H54 (cell line): ENCODE measurements around the gene KAT2A.
A peak's percentile ranks its signal among the peaks of the same experiment; 100 is the strongest.
"Not testable (repeated sequence)": the region's sequence is repeated elsewhere in the genome, so short reads cannot be mapped to it uniquely, and the experiment has no call there.

Experiments used
- DNase-seq: peaks from one replicate; pipeline ENCODE4 v3.0.0; 2011; ENCODE audit warnings: low spot score, mixed read lengths; ENCODE audit not compliant: insufficient read length
- FAIRE-seq: peaks from 3 replicates; lab custom pipeline; 2011; peaks lifted over from hg19 to GRCh38; lab: Jason Lieb, UNC
- POLR2A ChIP-seq: IDR thresholded peaks from 2 replicates; pipeline ENCODE4 v1.6.1; 2011; ENCODE audit warnings: low read depth, mild to moderate bottlenecking, low read length

Gene KAT2A

DNA sequence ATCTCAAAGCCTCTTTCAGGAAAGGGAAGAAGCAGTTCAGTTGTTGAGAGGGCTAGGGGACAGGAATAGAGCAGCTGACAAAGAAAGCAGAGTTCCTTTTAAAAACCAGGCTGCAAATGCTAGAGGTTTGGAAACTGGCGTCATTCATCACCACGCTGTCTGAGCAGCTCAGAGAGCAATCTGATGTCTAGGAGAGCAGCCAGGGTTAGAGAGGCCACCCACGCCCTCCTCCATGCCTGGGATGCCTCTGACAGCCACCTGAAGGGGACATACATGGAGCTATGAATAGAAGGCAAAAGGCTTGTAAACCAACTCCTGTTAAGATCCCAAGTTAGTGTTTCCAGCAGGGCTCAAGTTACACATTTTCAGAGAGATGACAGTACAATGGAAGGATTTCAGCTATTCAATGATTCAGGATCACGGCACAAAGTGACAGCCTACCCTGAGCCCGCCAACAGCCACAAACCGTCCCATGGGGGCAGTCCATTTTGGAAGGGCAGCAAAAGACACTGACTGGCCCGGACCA lies 21.3 kb upstream of the KAT2A start:
- no peak for DNase-seq
- no peak for FAIRE-seq
- no peak for TF ChIP-seq POLR2A

DNA sequence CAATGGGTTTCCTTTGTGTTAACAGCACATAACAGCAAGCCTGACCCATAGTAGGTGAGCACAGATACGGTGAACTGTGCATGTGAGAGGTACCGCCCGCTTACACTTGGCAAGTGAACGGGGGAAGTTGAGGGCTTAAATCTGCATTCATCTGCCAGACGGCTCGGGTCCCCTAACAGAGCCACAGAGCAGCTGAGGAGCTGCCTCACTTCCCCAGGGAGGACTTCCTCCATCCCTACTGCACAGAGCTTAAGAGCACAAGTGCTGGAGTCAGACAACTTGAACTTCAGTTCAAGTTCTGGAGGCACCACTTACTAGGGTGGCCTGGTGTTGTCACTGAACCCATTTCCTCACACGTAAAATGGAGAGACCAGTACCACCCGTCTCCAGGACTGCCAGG lies 20.2 kb upstream of the KAT2A start:
- FAIRE-seq = no peak
- DNase-seq = no peak
- TF ChIP-seq POLR2A = no peak

DNA sequence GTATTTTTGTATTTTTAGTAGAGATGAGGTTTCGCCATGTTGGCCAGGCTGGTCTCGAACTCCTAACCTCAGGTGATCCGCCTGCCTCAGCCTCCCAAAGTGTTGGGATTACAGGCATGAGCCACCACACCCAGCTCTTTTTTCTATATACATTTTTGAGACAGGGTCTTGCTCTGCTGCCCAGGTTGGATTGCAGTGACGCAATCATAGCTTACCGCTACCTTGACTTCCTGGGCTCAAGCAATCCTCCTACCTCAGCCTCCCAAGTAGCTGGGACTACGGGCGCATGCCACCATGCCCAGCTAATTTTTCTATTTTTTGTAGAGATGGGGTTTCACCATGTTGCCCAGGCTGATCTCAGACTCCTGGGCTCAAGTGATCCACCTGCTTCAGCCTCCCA lies 19.5 kb upstream of the KAT2A start:
- not testable (repeated sequence) for DNase-seq, FAIRE-seq

DNA sequence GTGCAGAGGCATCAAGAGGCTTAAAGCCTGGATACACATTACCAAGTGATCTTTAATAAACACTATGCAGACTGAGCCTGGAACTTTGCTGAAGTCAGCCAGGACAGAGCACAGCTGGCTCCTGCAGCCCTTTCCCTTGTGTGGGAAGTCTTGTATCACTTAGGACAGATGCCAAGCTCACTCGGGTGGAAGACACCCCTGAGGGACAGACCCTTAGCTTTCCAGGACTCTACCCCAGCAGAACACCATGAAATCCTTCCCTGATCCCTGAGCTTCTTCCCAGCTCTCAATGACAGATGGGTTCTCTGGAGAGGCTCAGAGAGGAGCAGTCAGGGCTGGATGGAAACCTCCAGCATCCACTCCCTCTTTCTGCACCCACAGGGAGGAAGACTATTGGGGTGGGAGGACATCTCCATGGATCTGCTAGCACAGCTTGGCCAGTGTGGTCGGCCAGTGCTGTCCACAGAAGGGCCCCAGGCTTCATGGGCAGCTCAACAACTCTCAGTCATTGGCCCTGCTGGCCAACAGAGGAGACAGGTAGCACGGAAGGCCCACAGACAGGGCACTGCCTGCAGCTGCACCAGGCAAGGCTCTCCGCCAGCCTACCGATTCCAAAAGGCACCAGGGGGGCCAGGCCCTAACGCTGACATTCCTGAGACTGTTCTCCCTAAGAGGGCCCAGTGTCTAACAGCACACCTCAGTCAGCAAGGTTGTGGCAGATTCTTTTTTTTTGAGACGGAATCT lies 17.8 kb upstream of the KAT2A start:
- no peak for DNase-seq
- no peak for TF ChIP-seq POLR2A
- FAIRE-seq = no peak

DNA sequence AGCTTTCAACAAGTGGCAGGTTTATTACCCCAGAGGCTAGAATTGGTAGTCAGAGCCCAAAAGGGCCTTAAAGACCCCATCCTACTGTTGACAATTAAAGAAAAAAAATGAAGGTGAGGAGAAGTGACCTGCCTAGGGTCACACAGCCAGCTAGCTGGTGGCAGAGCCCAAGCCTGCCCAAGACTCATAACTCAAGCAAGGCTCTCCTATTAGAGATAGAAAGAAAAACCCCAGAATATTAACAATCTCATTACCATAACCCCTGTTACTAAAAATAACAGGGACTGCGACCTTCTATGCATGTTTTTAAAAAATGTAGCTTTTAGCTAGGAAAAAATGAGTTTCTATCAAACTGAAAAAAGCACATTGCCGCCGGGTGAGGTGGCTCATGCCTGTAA lies 15.5 kb upstream of the KAT2A start:
- no peak for FAIRE-seq
- no peak for DNase-seq
- no peak for TF ChIP-seq POLR2A

DNA sequence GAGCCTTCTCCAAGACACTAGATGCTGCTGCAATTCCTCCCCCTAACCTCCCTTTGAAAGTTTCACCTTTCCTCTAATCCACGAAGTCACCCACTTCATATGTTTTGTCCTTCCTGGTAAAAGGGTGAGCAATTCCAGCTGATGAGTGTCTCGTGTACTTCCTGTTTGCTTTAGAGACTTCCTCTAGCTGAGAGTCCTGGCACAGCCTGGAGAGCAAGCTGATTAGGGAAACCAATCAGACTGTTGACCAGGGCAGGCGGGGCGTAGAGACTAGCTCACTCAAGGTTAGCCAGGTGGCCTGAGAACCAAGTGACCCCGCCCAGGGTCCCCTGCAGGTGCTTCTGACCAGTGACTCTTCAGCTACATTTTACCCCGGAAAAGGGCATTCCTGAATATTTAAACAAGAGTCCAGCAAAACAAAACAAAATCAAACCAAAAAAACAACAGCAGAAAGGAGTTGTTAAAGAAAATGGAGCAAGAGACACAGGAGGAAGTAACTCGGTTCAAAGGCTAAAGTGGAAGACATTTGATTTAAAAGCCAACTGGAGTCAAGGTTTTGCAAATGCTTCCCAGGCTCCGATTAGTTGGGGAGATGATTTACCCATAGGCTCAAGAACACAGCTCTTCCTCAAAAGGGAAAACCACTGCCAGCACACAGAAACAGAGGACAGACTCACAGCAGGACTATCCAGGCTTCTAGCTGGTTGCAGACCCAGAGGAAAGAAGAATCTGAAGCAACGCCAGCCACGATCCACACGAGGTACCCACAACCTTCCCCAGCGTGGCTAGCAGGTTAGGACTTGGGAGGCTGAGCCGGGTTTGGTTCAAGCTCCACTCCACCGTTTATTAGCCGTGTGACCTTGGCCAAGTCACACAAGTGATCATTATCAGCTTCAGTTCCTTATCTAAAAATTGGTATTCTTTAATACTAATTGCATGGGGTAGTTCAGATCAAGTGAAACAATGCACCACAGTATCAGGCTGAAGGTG lies 14.8 kb upstream of the KAT2A start:
- peak; percentile 79 for DNase-seq
- FAIRE-seq = no peak

DNA sequence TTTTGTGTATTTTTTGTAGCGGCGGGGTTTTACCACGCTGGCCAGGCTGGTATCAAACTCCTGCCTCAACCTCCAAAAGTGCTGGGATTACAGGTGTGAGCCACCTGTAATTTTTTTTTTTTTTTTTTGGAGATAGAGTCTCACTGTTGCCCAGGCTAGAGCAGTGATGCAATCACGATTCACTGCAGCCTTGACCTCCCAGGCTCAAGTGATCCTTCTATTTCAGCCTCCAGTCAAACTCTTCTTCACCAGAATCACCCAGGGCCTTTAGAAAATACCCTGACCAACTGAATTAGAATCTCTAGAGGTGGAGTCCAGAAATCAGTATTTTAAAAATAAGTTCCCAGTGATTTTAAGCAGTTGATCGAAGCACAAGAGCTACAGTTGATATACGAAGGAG lies 14.0 kb upstream of the KAT2A start:
- FAIRE-seq (no peak), DNase-seq (no peak)
- TF ChIP-seq POLR2A = no peak

More for the DNA sequence above, 14.8 kb upstream of the KAT2A start:
- no peak for TF ChIP-seq POLR2A

DNA sequence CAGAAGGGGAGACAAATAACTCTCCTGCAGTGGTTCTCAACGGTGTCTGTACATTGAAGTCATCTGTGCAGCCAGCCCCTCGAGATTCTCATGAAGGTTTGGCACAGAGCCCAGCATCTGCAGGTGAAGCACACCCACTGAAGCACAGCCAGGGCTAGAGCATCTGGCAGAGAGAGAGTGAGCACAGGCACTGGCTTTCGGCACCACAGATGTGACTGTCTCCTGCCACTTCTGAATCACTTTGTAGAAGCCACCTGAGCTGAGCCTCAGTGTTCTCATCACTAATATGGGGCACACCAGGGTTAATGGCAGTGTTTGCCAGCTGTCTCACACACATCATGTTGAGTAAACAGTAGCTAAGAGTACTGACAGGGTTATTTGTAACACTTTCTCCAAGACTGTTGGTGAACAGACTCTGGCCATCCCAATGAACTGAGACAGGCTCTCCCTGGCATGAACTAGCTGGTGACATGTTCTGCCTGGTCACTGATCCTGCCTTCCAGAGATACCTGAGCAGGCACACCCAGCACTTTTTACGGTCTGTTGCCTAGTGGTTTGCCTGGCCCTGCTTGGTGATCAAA lies 12.4 kb upstream of the KAT2A start:
- TF ChIP-seq POLR2A = no peak
- FAIRE-seq = no peak
- DNase-seq = no peak

DNA sequence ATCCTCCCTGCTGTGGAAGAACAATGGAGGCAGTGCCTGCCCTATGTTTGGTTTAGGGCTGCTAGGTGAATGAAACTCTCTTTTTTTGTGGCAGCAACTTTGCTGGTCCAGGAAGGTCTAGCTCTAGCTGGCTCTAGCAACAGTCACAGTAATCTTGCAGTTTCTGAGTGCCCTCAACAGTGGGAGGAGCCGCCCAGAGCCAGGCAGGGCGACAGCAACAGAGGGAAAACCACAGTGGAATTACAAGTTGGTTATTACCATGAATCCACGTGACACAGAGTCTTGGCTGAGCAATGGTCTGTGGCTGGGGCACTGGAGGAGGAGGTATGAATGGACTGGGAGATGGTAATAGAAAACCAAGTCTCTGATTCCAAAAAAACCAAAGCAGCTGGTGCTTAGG lies 11.8 kb upstream of the KAT2A start:
- no peak for FAIRE-seq
- no peak for TF ChIP-seq POLR2A
- peak; percentile 88 for DNase-seq

DNA sequence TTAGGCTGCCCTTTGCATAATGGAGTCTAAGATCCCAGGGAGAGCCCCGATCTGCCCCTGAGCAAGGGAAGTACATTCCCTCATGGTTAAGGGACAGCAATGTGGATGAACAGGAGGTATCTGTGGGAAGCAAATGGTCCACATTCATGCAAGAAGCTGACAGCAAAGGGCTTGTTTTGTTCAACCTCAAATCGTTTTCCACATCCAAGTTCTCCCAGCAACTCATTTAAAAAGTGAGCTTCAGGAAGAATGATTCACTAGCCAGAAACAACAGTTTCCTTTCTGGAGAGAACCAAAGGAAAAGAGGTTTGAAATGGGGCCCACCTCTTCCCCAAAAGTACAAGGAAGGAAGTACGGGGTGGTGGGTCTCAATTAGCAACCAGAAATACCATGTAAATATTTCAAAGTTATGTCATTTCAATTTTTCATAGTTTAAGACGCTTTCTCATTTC lies 10.8 kb upstream of the KAT2A start:
- FAIRE-seq = no peak
- DNase-seq = no peak
- no peak for TF ChIP-seq POLR2A

DNA sequence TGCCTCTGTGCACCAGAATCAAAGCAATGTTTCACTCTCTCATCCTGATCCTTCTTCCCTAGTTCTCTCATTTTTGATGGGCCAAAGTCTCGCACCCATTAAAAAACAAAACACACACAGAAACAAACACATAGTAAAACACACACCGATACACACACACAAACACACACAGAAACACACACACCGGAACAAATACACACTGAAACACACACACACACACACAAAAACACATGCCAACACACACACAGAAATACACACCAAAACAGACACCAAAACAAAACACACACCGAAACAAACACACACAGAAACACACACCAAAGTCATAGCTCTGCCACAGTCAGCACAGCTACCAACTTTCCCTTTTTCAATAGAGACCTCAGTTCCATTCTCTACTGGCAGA lies 10.1 kb upstream of the KAT2A start:
- TF ChIP-seq POLR2A = no peak
- DNase-seq (no peak), FAIRE-seq (no peak)

DNA sequence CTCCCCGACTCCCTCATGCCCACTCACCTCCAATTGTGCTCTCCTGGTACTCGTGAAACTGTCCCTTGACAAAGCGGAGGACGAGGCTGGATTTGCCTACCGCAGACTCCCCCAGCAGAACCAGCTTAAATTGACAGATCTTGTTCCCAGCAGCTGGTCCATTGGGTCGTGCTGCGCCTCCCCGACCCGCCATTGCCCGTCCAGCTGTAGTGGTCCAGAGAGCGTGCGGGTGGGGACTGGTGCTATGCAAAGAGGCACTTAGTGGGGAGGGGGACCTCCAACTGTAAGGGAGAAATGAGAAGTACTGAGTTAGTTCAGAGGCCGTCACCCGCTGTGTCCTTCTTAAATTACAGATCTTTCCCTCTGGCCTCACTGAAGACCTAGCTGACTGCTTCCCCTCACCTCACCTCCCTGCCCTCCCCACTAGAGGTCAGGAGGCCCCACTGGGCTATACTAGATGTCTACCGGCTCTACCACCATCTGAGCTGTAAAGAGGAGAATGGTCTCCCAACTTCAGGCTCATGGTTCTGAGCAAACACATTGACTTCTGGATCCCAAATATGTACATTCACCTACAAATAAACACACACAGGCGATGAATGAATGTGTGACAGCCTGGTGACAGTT lies 9.3 kb upstream of the KAT2A start:
- DNase-seq = no peak
- FAIRE-seq = no peak
- TF ChIP-seq POLR2A = no peak

DNA sequence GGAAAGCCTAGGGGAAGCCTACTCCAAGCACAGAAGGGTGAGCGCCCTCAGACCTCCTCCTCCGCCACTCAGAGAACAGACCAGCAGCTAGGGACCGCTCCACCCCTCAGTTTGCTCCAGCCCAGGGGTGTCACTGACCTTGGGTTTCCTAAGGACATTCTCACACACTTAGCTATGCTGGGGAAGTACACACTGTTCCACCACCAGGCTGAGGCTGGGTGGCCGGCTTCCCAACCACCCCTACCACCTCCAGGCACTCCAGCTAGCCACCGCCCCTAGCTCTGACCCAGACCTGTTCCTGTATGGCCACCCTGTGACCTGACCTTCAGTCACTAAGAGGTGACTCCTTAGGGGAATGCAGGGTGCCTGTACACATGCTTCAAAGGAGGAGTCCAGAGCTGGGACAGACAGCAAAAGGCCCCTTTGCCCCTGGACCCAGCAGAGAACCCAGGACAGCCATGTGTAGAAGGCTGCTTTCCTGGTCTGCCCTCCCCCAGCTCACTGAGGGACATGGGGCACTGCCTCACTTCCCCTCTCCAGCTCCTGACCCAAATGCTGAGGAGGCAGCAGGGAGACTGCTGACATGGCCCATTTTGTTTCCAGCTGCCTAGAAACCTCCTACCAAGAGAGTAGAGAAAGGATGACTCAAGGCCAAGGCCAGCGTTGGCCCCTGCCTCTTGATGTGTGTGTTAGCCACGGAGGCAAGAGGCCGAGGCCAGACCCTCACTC lies 8.1 kb upstream of the KAT2A start:
- TF ChIP-seq POLR2A = no peak
- DNase-seq (no peak), FAIRE-seq (no peak)

DNA sequence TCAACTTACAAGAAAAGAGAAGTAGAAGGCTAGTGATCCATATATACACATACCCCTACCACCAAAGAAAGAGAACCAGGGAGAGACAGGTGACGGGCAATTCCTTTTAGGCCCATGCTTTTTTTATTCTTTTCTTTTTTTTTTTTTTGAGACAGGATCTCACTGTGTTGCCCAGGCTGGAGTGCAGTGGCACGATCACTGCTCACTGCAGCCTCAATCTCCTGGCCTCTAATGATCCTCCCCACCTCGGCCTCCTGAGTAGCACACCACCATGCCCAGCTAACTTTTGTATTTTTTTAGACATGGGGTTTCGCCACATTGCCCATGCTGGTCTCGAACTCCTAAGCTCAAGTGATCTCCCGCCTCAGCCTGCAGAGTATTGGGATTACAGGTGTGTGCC lies 6.2 kb upstream of the KAT2A start:
- no peak for TF ChIP-seq POLR2A
- DNase-seq (no peak), FAIRE-seq (no peak)
